GM21390 (cell line): ENCODE measurements around the gene KRTAP4-3.
"Not testable (repeated sequence)": the region's sequence is repeated elsewhere in the genome, so short reads cannot be mapped to it uniquely, and the experiment has no call there.

Experiments used
- ATAC-seq: cut with Tn5 transposase; IDR thresholded peaks from one replicate; pipeline ENCODE4 v1.9.1; 2021; ENCODE audit not compliant: unreplicated experiment

KRTAP4-3 gene

GRCh38 chr17:41168121-41168520 is at the start of gene KRTAP4-3:
KRTAP4-3 (minus strand) TSS chr17:41168221; CDS start chr17:41168172, 49 bp downstream.
- ATAC-seq = no peak

- no peak for ATAC-seq
Measured at GRCh38 chr17:41215681-41216080, 47.7 kb upstream of the KRTAP4-3 start.

- no peak for ATAC-seq
Measured at GRCh38 chr17:41212524-41213169, 44.6 kb upstream of the KRTAP4-3 start.

DNA sequence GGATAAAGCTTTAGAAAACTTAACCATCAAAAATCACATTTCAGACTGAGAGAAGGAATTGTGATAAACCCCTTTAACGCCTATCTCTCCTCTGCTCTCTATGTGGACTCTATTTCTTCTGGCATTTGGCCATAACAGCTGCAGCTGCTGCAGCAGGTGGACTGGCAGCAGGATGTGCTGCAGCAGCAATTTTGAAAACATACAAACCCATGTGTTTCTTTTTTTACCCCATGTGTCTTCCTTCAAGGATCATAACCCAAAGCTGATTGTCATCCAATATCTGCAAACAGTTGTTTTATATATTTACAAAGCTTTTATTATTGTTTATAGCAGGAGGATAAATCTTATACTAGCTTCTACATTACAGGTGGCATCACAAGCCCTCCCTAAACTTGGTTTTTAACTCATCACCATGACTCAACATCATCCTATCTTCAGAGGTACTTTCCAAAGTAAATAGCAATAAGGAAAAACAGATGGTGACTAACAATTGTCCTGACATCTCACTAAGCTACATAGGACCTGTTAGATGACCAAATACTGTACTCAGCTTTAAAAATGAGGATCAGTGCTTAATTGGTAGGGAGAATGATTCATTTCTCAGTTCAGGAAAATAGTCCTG is 43.9 kb upstream of the KRTAP4-3 start:
- ATAC-seq = no peak

GRCh38 chr17:41199421-41200078 is 31.5 kb upstream of the KRTAP4-3 start:
- no peak for ATAC-seq

DNA sequence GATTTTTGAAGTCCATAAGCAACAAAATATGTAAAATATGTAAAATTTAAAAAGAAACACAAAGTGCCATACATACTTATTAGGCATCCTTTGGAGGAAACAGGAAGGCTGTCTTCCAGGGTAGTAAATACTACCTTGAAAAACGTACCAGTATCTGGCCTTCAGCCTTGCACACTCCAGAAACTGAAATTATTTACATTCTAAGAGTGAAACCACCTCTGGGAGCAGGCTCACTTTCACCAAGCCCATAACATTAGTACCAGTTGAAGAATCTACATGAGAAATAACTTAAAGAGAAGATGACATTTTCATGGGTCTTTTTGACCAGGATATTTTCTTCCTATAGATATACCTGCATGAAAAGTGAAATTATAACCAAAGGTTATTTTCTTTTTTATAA is 28.0 kb upstream of the KRTAP4-3 start:
- ATAC-seq = no peak

GRCh38 chr17:41190328-41190727 is 22.3 kb upstream of the KRTAP4-3 start:
- no peak for ATAC-seq

DNA sequence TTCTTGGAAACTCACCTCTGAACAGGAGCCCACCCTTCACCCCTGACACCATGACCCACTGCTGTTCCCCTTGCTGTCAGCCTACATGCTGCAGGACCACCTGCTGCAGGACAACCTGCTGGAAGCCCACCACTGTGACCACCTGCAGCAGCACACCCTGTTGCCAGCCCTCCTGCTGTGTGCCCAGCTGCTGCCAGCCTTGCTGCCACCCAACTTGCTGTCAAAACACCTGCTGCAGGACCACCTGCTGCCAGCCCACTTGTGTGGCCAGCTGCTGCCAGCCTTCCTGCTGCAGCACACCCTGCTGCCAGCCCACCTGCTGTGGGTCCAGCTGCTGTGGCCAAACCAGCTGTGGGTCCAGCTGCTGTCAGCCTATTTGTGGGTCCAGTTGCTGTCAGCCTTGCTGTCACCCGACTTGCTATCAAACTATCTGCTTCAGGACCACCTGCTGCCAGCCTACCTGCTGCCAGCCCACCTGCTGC is 21.9 kb upstream of the KRTAP4-3 start, which contains the start of gene KRTAP9-1:
KRTAP9-1 (plus strand) TSS at position 51 of the 482 bp plus-strand sequence; CDS start at position 51, 0 bp downstream.
- ATAC-seq = not testable (repeated sequence)

DNA sequence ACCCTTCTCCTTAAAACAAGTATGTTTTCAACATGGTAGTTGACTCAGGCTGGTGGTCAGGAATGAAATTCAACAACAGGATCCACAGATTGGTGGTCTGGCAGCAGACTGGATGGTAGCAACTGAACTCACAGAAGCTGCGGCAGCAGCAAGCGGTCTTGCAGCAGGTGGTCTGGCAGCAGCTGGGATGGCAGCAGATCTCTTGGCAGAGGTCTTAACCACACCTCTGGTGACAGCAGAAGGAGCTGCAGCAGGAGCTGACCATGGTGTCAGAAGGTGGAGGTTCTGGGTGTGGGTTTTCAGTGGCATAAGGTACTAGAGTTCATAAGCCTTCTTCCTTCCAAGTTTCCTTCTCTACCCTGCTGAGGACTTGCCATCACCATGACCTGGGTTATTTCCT is 18.9 kb upstream of the KRTAP4-3 start:
- no peak for ATAC-seq

GRCh38 chr17:41185001-41185400 is 17.0 kb upstream of the KRTAP4-3 start:
- ATAC-seq = no peak

DNA sequence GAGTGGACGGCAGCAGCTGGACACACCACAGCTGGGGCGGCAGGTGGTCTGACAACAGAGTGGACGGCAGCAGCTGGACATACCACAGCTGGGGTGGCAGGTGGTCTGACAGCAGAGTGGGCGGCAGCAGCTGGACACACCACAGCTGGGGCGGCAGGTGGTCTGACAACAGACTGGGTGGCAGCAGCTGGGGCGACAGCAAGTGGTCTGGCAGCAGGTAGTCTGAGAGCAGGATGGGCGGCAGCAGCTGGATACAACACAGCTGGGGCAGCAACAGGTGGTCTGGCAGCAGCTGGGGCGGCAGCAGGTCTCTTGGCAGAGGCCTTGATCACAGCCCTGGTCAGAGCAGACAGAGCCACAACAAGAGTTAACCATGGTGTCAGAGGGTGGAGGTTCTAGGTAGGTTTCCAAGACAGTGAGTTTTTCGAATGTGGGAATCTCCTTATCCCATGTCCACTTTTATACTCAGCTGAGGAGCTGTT is 16.5 kb upstream of the KRTAP4-3 start, which contains the start of gene KRTAP4-1:
KRTAP4-1 (minus strand) TSS at position 432 of the 482 bp plus-strand sequence; CDS start at position 375, 57 bp downstream.
- no peak for ATAC-seq

- no peak for ATAC-seq
Measured at GRCh38 chr17:41178843-41179616, 11.0 kb upstream of the KRTAP4-3 start.

DNA sequence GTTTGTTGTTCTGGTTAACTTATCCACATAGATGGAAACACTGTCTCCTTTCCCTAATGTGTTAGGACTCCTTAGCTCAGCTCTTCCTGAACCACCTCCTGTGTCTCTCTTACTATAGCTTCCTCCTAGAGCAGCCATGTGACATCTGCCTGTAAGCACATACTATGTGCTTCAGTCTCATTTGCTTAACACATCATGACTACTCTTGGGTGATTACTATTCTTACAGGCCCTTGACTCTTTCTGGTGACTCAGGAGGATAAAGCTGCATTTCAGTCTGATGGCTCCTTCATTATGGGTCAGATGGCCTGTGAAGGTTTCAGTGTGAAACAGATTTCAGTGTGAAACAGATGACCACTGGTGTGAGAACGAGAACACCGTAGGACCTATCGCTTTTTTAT is 10.3 kb upstream of the KRTAP4-3 start:
- ATAC-seq = no peak

DNA sequence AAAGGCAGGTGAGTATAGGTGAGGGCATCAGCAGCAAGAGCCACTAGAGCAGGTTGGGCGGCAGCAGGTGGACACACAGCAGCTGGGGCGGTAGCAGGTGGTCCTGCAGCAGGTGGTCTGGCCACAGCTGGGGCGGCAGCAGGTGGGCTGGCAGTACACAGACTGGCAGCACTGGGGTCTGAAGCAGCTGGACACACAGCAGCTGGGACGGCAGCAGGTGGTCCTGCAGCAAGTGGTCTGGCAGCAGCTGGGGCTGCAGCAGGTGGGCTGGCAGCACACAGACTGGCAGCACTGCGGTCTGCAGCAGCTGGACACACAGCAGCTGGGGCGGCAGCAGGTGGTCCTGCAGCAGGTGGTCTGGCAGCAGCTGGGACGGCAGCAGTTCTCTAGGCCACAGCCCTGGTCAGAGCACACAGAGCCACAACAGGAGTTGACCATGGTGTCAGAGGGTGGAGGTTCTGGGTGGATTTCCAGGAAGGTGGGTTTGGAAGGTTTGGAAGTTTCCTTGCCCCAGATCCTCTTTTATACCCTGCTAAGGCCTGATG is 9.8 kb upstream of the KRTAP4-3 start, which contains the start of gene KRTAP4-2:
KRTAP4-2 (minus strand) TSS at position 495 of the 545 bp plus-strand sequence; CDS start at position 438, 57 bp downstream.
- ATAC-seq = no peak

- no peak for ATAC-seq
Measured at GRCh38 chr17:41176744-41177387, 8.8 kb upstream of the KRTAP4-3 start.

GRCh38 chr17:41171886-41172285 is 3.9 kb upstream of the KRTAP4-3 start:
- no peak for ATAC-seq

DNA sequence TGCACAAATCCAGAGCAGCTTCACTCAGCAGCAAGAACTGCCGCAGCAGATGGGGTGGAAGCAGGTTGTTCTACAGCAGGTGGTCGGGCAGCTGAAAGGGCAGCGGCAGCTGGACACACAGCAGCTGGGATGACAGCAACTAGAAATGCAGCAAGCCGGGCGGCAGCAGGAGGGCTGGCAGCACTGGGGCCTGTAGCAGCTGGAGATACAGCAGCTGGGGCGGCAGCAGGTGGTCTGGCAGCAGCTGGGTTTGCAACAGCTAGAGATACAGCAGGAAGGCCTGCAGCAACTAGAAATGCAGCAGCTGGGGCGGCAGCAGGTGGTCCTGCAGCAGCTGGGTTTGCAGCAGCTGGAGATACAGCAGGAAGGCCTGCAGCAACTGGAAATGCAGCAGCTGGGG is 460 bp downstream of the KRTAP4-3 start:
- ATAC-seq = no peak

GRCh38 chr17:41163828-41164227 is 4.2 kb downstream of the KRTAP4-3 start:
- no peak for ATAC-seq

- ATAC-seq = no peak
Measured at GRCh38 chr17:41160648-41161047, 7.4 kb downstream of the KRTAP4-3 start, which contains the start of gene KRTAP4-4. KRTAP4-4 (minus strand) TSS chr17:41160748; CDS start chr17:41160691, 57 bp downstream.

- ATAC-seq = not testable (repeated sequence)
Measured at GRCh38 chr17:41160190-41160589, 7.8 kb downstream of the KRTAP4-3 start.
